Ishikawa (cell line): Measurements from ENCODE around the gene ZNF557.

ENCODE experiments used
- CEBPB ChIP-seq: IDR thresholded peaks from 2 replicates; pipeline ENCODE4 v1.6.1; 2012
- REST ChIP-seq: IDR thresholded peaks from 2 replicates; pipeline ENCODE4 v1.6.1; 2012; ENCODE audit warnings: low read depth, mild to moderate bottlenecking
- ZBTB7A ChIP-seq: IDR thresholded peaks from 2 replicates; pipeline ENCODE4 v1.6.1; 2012; ENCODE audit warnings: low read depth

GRCh38 chr19:7068599-7068998 lies 904 bp upstream of the ZNF557 start:
- TF ChIP-seq CEBPB (no peak), REST (no peak), ZBTB7A (no peak)
